Astrocyte of the spinal cord (primary cell): ENCODE results near the gene EML3.
A peak's percentile ranks its signal among the peaks of the same experiment; 100 is the strongest.
"Not testable (repeated sequence)": the region's sequence is repeated elsewhere in the genome, so short reads cannot be mapped to it uniquely, and the experiment has no call there.

ENCODE experiments used
- DNase-seq: peaks from one replicate; pipeline ENCODE4 v3.0.0; 2011; ENCODE audit warnings: low read depth, low spot score
- H3K4me3 ChIP-seq: 2 replicates; pipeline ENCODE4 v1.5.1; 2011; ENCODE audit warnings: low read depth, mild to moderate bottlenecking, low read length, moderate library complexity
- in situ Hi-C: cut with HindIII; loops from 2 replicates; pipeline ENCODE4 v1.10.0; 2017; ENCODE audit warnings: low sequenced_read_pairs
- TF ChIP-seq, protein P1 (sequence below): IDR thresholded peaks from 2 replicates; pipeline ENCODE4 v1.5.1; 2012; ENCODE audit warnings: low read depth, mild to moderate bottlenecking, low read length, inconsistent platforms

EML3 gene

DNA sequence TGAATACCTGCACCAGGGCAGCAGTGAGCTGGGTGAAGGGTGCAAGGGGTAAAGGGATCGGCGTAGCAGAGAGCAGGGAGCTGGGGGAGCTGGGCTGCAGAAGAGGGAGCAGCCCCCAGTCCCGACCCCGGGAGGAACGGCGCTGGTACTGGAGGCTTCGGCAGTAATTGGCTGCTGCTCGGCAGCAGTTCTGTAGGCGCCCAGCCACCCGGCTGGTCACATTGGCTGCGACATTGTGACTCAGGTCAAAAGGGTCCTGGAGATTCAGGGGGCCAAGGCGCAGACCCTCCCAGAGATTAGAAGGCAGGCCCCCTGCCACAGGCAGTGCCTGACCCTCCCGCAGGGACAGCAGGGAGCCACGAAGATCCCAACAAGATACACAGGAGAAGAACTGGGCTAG is 36.7 kb downstream of the EML3 start:
- in situ Hi-C loops, result no loop called here
- TF ChIP-seq, protein P1, sequence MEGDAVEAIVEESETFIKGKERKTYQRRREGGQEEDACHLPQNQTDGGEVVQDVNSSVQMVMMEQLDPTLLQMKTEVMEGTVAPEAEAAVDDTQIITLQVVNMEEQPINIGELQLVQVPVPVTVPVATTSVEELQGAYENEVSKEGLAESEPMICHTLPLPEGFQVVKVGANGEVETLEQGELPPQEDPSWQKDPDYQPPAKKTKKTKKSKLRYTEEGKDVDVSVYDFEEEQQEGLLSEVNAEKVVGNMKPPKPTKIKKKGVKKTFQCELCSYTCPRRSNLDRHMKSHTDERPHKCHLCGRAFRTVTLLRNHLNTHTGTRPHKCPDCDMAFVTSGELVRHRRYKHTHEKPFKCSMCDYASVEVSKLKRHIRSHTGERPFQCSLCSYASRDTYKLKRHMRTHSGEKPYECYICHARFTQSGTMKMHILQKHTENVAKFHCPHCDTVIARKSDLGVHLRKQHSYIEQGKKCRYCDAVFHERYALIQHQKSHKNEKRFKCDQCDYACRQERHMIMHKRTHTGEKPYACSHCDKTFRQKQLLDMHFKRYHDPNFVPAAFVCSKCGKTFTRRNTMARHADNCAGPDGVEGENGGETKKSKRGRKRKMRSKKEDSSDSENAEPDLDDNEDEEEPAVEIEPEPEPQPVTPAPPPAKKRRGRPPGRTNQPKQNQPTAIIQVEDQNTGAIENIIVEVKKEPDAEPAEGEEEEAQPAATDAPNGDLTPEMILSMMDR, result no peak
- no peak for DNase-seq
- H3K4me3 ChIP-seq, result no peak overlapping the region

- in situ Hi-C loops, result no loop called here
- DNase-seq, result no peak
- TF ChIP-seq, protein P1, result no peak
- peak overlapping the region; percentile 99 for H3K4me3 ChIP-seq
These were observed 37.4 kb downstream of the EML3 start for GRCh38 chr11:62575156-62575555.

DNA sequence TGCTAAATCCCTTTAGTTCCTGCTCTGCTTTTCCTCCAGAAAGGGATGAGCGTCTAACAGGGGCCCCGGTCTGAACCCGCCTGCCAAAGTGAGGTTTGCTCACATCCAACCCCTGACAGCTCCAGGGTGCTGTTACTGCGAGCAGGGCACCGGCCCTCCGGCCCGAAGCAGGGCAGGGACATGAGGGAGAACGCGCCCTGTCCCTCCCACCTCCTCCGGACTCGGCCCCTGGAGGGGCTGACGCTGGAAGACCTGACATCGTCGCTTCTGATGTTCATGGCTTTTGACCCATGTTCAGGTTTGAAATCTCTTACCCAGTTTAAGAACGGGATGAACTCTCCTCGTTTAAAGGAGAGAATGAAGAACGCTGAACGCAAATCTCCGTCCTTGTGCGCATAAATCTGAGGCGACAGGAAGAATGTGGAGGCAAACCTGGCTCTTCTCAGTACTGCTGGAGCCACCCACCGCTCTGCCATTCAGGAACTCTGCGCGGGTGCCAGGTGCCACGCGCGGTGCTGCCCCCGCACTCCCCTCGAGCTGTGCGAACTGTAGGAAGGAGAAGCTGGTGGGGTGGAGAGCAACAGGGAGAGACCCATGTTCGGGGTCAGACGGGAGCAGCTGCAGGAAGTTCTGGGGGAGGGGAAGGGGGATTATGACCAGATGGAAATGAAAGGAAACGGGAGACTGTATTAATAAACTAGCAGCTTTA is 38.1 kb downstream of the EML3 start:
- DNase-seq, result no peak

GRCh38 chr11:62573592-62574362 is 38.8 kb downstream of the EML3 start, which contains the start of gene EEF1G:
Gene EEF1G (minus strand): TSS chr11:62573891. CDS start chr11:62573842, 49 bp downstream.
- peak; percentile 100 for DNase-seq
- in situ Hi-C loops, result no loop called here
- H3K4me3 ChIP-seq, result peak within 1 kb of the TSS; percentile 99
- TF ChIP-seq, protein P1, result no peak

More for the DNA sequence above, 38.1 kb downstream of the EML3 start:
- in situ Hi-C loops, result no loop called here
- TF ChIP-seq, protein P1, result no peak
- peak overlapping the region; percentile 99 for H3K4me3 ChIP-seq

- TF ChIP-seq, protein P1, result no peak
These were observed 39.5 kb downstream of the EML3 start for GRCh38 chr11:62573006-62573591.

DNA sequence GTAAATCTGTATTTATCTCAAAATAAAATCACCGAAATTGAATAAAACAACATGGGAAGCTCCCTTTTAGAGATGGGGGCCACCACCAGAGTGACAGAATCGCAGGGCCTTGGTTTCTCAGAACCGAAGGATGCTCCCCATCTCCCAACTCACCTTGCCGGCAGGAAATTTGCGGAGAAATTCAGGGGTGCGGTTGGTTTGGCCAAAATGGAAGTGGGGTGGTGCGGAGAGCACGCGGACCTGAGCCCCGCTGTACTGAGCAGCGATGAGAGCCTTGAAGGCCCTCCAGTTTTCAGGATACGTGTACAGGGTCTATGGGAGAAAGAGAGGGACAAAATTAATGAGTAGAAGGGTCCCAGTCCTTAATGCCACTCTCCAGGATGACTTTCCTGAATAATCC is 40.1 kb downstream of the EML3 start:
- TF ChIP-seq, protein P1, result no peak
- DNase-seq, result no peak
- H3K4me3 ChIP-seq, result peak overlapping the region; percentile 99
- in situ Hi-C loops, result no loop called here

More at GRCh38 chr11:62573006-62573591, 39.5 kb downstream of the EML3 start:
- in situ Hi-C loops, result no loop called here
- DNase-seq, result peak; percentile 18
- peak overlapping the region; percentile 99 for H3K4me3 ChIP-seq

DNA sequence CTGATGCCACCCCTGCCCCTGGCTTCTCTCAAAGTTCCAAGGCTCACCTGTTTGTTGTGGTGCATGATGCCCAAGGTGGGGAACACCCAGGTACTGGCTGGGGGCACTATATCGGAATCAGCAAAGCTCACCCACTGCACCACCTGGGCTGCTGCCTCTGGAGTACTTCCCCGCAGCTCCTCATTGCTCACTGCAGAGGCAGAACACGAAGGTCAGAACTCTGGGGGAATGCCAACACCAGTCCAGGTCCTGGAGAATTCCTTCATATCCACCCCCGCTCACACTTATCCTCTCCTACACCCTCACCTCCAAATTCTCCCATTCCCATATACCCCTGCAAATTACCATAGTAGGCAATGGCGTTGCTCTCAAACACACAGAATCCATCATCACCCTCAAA is 41.1 kb downstream of the EML3 start:
- DNase-seq, H3K4me3 ChIP-seq, in situ Hi-C loops: not testable (repeated sequence)

DNA sequence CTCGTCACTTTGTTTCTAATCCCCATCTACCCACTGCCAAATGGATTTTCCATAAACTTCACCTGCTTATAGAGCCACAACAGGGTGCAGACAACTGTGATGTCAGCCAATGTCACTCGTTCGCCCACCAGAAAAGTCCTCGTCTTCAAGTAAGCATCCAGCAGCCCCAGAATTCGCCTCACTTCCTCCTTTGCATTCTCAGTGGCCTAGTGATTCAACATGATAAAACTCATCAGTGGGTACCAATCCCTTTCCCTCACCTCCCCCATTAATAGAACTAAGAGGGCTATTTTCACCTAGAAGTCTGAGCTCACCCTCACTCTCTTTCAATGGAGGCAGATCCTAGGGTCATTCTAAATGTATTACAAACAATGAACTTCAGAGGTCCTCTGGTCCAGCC is 41.7 kb downstream of the EML3 start:
- H3K4me3 ChIP-seq, in situ Hi-C loops, DNase-seq: not testable (repeated sequence)
